ENCODE measurements around the gene PLA2G6. TPM values are rescaled to one million over a fixed set of nuclear protein-coding genes. Genes with fewer than 3 reads are reported as not detected.
A peak's percentile ranks its signal among the peaks of the same experiment; 100 is the strongest.

The PLA2G6 gene
- total and polyA plus RNA-seq, 9 of the 15 experiments (the other 6 are each of a cell fraction or from before 2014, with no cell fraction given) = 0.11 to 12.2 (median 9.7) TPM

DNA sequence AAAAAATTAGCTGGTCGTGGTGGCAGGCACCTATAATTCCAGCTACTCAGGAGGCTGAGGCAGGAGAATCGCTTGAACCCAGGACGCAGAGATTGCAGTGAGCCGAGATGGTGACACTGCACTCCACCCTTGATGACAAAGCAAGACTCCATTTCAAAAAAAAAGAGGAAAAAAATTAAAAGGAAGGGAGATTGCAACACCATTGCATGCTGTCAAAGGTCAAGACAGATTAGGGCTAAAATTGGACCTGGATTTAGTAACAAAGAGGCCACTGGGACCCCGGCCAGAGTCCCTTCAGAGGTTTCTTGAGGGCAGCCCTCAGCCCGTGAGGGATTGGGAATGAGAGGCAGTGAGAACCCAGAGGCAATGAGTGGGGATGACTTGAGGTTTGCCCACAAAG is 11.9 kb upstream of the PLA2G6 start (continued):
- TF ChIP-seq HDAC1 (IDR thresholded peaks at IDR 0.05) (0 out of 4 replicates have a peak, but pooled peaks of 1 of the 2 experiments have one; percentile 14), ATF4 (CRISPR knock-in tag; IDR thresholded peaks at IDR 0.05) (peak; percentile 43; the same call in 1 of the 2 replicates), MCM5 (IDR thresholded peaks at IDR 0.05; ENCODE audit: low read depth) (no peak), SOX6 (IDR thresholded peaks at IDR 0.05) (peak; percentile 60; the same call in 1 of the 2 replicates), FOSL1 (tag; conservative IDR thresholded peaks at IDR 0.05) (0 out of 2 replicates have a peak, but pooled peaks have one; percentile 20), ZNF445 (CRISPR knock-in tag; IDR thresholded peaks at IDR 0.05; ENCODE audit: low read depth) (no peak), RNF2 (IDR thresholded peaks at IDR 0.05) (no peak), MAFK (IDR thresholded peaks at IDR 0.05; ENCODE audit: low read length) (peak; percentile 26; the same call in 1 of the 2 replicates), IRF9 (tag; IDR thresholded peaks at IDR 0.05) (0 out of 2 replicates have a peak, but pooled peaks have one; percentile 20), NFIX (CRISPR knock-in tag; IDR thresholded peaks at IDR 0.05; ENCODE audit: low read depth) (no peak), POLR2H (tag; IDR thresholded peaks at IDR 0.05; ENCODE audit: low read depth) (no peak), CEBPB (tag; IDR thresholded peaks at IDR 0.05) (peak; percentile 98), ZNF316 (IDR thresholded peaks at IDR 0.05) (peak; percentile 88), DIDO1 (tag; IDR thresholded peaks at IDR 0.05; ENCODE audit: low read depth) (no peak), RAD51 (IDR thresholded peaks at IDR 0.05; ENCODE audit: borderline replicate concordance, low read depth) (no peak), NKRF (IDR thresholded peaks at IDR 0.05; ENCODE audit: borderline replicate concordance) (no peak), SMAD1 (IDR thresholded peaks at IDR 0.05; ENCODE audit: low read depth, low read length, partially characterized antibody) (no peak)
- TF ChIP-seq, protein P1, sequence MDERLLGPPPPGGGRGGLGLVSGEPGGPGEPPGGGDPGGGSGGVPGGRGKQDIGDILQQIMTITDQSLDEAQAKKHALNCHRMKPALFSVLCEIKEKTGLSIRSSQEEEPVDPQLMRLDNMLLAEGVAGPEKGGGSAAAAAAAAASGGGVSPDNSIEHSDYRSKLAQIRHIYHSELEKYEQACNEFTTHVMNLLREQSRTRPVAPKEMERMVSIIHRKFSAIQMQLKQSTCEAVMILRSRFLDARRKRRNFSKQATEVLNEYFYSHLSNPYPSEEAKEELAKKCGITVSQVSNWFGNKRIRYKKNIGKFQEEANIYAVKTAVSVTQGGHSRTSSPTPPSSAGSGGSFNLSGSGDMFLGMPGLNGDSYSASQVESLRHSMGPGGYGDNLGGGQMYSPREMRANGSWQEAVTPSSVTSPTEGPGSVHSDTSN (CRISPR knock-in tag; IDR thresholded peaks at IDR 0.05; ENCODE audit: low read depth) = no peak
- TF ChIP-seq, protein P1 (tag; conservative IDR thresholded peaks at IDR 0.05; ENCODE audit: low read depth) = peak; percentile 58; the same call in 1 of the 2 replicates
- TF ChIP-seq, protein P2, sequence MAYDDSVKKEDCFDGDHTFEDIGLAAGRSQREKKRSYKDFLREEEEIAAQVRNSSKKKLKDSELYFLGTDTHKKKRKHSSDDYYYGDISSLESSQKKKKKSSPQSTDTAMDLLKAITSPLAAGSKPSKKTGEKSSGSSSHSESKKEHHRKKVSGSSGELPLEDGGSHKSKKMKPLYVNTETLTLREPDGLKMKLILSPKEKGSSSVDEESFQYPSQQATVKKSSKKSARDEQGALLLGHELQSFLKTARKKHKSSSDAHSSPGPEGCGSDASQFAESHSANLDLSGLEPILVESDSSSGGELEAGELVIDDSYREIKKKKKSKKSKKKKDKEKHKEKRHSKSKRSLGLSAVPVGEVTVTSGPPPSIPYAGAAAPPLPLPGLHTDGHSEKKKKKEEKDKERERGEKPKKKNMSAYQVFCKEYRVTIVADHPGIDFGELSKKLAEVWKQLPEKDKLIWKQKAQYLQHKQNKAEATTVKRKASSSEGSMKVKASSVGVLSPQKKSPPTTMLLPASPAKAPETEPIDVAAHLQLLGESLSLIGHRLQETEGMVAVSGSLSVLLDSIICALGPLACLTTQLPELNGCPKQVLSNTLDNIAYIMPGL (CRISPR knock-in tag; IDR thresholded peaks at IDR 0.05) = no peak
- TF ChIP-seq, protein P3, sequence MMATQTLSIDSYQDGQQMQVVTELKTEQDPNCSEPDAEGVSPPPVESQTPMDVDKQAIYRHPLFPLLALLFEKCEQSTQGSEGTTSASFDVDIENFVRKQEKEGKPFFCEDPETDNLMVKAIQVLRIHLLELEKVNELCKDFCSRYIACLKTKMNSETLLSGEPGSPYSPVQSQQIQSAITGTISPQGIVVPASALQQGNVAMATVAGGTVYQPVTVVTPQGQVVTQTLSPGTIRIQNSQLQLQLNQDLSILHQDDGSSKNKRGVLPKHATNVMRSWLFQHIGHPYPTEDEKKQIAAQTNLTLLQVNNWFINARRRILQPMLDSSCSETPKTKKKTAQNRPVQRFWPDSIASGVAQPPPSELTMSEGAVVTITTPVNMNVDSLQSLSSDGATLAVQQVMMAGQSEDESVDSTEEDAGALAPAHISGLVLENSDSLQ (IDR thresholded peaks at IDR 0.05) = peak; percentile 63

All from K562 (cell line).